Stomach (tissue), 4 donors: ENCODE data around the gene MAP10.

Experiments used
- POLR2AphosphoS5 ChIP-seq, 3 donors: sonication (generic); formaldehyde crosslinking; IDR thresholded peaks; one replicate each; pipeline ENCODE4 v1.6.1; 2016; ENCODE audit warnings: antibody characterized with exemption in 3 of 3
- TF ChIP-seq, protein P1 (sequence below), 7 experiments: fragments of 450-650 bp in 4 of 7; fragments of 200-600 bp in 3 of 7; sonication (generic) in 3 of 7; IDR thresholded peaks; one replicate each; pipeline ENCODE4 v1.5.1; 2016 to 2019; ENCODE audit warnings: antibody characterized with exemption in 7 of 7, control low read depth in 2 of 7, mild to moderate bottlenecking in 1 of 7

GRCh38 chr1:232780354-232780753, 24.9 kb upstream of the MAP10 start:
- TF ChIP-seq POLR2AphosphoS5 (IDR thresholded peaks at IDR 0.05): no peak
- TF ChIP-seq, protein P1, sequence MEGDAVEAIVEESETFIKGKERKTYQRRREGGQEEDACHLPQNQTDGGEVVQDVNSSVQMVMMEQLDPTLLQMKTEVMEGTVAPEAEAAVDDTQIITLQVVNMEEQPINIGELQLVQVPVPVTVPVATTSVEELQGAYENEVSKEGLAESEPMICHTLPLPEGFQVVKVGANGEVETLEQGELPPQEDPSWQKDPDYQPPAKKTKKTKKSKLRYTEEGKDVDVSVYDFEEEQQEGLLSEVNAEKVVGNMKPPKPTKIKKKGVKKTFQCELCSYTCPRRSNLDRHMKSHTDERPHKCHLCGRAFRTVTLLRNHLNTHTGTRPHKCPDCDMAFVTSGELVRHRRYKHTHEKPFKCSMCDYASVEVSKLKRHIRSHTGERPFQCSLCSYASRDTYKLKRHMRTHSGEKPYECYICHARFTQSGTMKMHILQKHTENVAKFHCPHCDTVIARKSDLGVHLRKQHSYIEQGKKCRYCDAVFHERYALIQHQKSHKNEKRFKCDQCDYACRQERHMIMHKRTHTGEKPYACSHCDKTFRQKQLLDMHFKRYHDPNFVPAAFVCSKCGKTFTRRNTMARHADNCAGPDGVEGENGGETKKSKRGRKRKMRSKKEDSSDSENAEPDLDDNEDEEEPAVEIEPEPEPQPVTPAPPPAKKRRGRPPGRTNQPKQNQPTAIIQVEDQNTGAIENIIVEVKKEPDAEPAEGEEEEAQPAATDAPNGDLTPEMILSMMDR (IDR thresholded peaks at IDR 0.05): no peak
